Medulla oblongata (tissue), 1 donor: ENCODE data around the gene NIN.

ENCODE experiments used
- DNase-seq: peaks from one replicate; pipeline ENCODE4 v3.0.0-alpha.2; 2015; ENCODE audit errors: extremely low spot score

Gene NIN

GRCh38 chr14:50792634-50793068 is 38.3 kb downstream of the NIN start:
- DNase-seq = no peak

GRCh38 chr14:50792051-50792477 is 38.9 kb downstream of the NIN start:
- DNase-seq = no peak

- DNase-seq = no peak
Measured at GRCh38 chr14:50791201-50791600, 39.8 kb downstream of the NIN start.

GRCh38 chr14:50790589-50790988 is 40.4 kb downstream of the NIN start:
- no peak for DNase-seq

GRCh38 chr14:50786751-50787464 is 44.1 kb downstream of the NIN start:
- no peak for DNase-seq

GRCh38 chr14:50785457-50786063 is 45.4 kb downstream of the NIN start:
- no peak for DNase-seq

GRCh38 chr14:50784683-50785456 is 46.1 kb downstream of the NIN start:
- DNase-seq = no peak

- no peak for DNase-seq
Measured at GRCh38 chr14:50783563-50783962, 47.4 kb downstream of the NIN start.

GRCh38 chr14:50780393-50780792 is 50.6 kb downstream of the NIN start:
- DNase-seq = no peak

- no peak for DNase-seq
Measured at GRCh38 chr14:50778721-50779483, 52.1 kb downstream of the NIN start.

GRCh38 chr14:50776522-50776921 is 54.4 kb downstream of the NIN start:
- no peak for DNase-seq

- no peak for DNase-seq
Measured at GRCh38 chr14:50775357-50775756, 55.6 kb downstream of the NIN start.

- no peak for DNase-seq
Measured at GRCh38 chr14:50774542-50775267, 56.3 kb downstream of the NIN start.

GRCh38 chr14:50773632-50774541 is 57.1 kb downstream of the NIN start:
- DNase-seq = peak; percentile 72

- DNase-seq = no peak
Measured at GRCh38 chr14:50772412-50772811, 58.5 kb downstream of the NIN start.

GRCh38 chr14:50770586-50770985 is 60.4 kb downstream of the NIN start:
- DNase-seq = no peak

- DNase-seq = no peak
Measured at GRCh38 chr14:50769863-50770500, 61.0 kb downstream of the NIN start.

GRCh38 chr14:50768680-50769079 is 62.3 kb downstream of the NIN start:
- no peak for DNase-seq

- no peak for DNase-seq
Measured at GRCh38 chr14:50766338-50766886, 64.5 kb downstream of the NIN start.
